Measurements from ENCODE around the gene TBC1D26. TPM values are rescaled to one million over a fixed set of nuclear protein-coding genes. Genes with fewer than 3 reads are reported as not detected.
"Not testable (repeated sequence)": the region's sequence is repeated elsewhere in the genome, so short reads cannot be mapped to it uniquely, and the experiment has no call there.

Gene TBC1D26
- polyA plus RNA-seq, 1 of the 3 experiments (the other 2 are of a cell fraction): not detected

GRCh38 chr17:15744885-15745284, 12.8 kb downstream of the TBC1D26 start (continued):
- TF ChIP-seq FOXM1 (IDR thresholded peaks at IDR 0.05; ENCODE audit: low read depth) (no peak), EZH2phosphoT487 (IDR thresholded peaks at IDR 0.05; ENCODE audit: borderline replicate concordance, low read depth) (no peak), RFX5 (IDR thresholded peaks at IDR 0.05; ENCODE audit: low read length) (no peak), EP300 (IDR thresholded peaks at IDR 0.05; ENCODE audit: borderline replicate concordance in 1 of 2, low read depth in 1 of 2, low read length in 1 of 2) (no peak), TCF12 (IDR thresholded peaks at IDR 0.05) (no peak)

- H3K27me3 ChIP-seq (ENCODE audit: insufficient read depth); H3K9me3 ChIP-seq; H3F3A ChIP-seq (replicated peaks; ENCODE audit: insufficient read depth); H3K79me2 ChIP-seq (ENCODE audit: insufficient read depth); H3K9me2 ChIP-seq; DNase-seq; H3K4me1 ChIP-seq (ENCODE audit: control insufficient read depth in 1 of 2, insufficient read depth in 2 of 2, low read depth in 1 of 2, low read length in 1 of 2); H2AFZ ChIP-seq (ENCODE audit: low read depth); H3K9ac ChIP-seq; H3K27ac ChIP-seq (ENCODE audit: low read depth in 2 of 2, low read length in 1 of 2); CTCF ChIA-PET; POLR2A ChIA-PET; H4K20me1 ChIP-seq (ENCODE audit: insufficient read depth); H3K4me2 ChIP-seq; H3K4me3 ChIP-seq (ENCODE audit: low read depth in 2 of 2, low read length in 1 of 2); H3K36me3 ChIP-seq (replicated peaks in 1 of 2; ENCODE audit: control insufficient read depth in 1 of 2, insufficient read depth in 2 of 2, low read length in 1 of 2): not testable (repeated sequence)
- 94% methylated on average over 21 of the region's 36 CpGs for WGBS (ENCODE audit: low lambda C conversion rate)
These were observed 17.3 kb downstream of the TBC1D26 start for GRCh38 chr17:15749403-15749802.

GRCh38 chr17:15768865-15769533, 36.9 kb downstream of the TBC1D26 start:
- WGBS (ENCODE audit: low lambda C conversion rate): 19% methylated on average over 4 of the region's 14 CpGs
- H4K20me1 ChIP-seq (ENCODE audit: insufficient read depth); DNase-seq; H3K36me3 ChIP-seq (replicated peaks in 1 of 2; ENCODE audit: control insufficient read depth in 1 of 2, insufficient read depth in 2 of 2, low read length in 1 of 2); H3F3A ChIP-seq (replicated peaks; ENCODE audit: insufficient read depth); H3K27ac ChIP-seq (ENCODE audit: low read depth in 2 of 2, low read length in 1 of 2); H2AFZ ChIP-seq (ENCODE audit: low read depth); H3K27me3 ChIP-seq (ENCODE audit: insufficient read depth); H3K9ac ChIP-seq; H3K4me1 ChIP-seq (ENCODE audit: control insufficient read depth in 1 of 2, insufficient read depth in 2 of 2, low read depth in 1 of 2, low read length in 1 of 2); H3K4me3 ChIP-seq (ENCODE audit: low read depth in 2 of 2, low read length in 1 of 2); H3K79me2 ChIP-seq (ENCODE audit: insufficient read depth); H3K4me2 ChIP-seq; H3K9me2 ChIP-seq; H3K9me3 ChIP-seq; POLR2A ChIA-PET; CTCF ChIA-PET: not testable (repeated sequence)
- TF ChIP-seq TCF12 (IDR thresholded peaks at IDR 0.05): peak; percentile 61
- 0 out of 4 replicates have a peak, but pooled peaks of 1 of the 2 experiments have one; percentile 8 for TF ChIP-seq EP300 (IDR thresholded peaks at IDR 0.05; ENCODE audit: borderline replicate concordance in 1 of 2, low read depth in 1 of 2, low read length in 1 of 2)
- TF ChIP-seq NFIC (IDR thresholded peaks at IDR 0.05; ENCODE audit: borderline replicate concordance): peak; percentile 19; the same call in 1 of the 2 replicates

- POLR2A ChIA-PET; DNase-seq; H2AFZ ChIP-seq (ENCODE audit: low read depth); H4K20me1 ChIP-seq (ENCODE audit: insufficient read depth); CTCF ChIA-PET; H3K9me2 ChIP-seq; H3K27me3 ChIP-seq (ENCODE audit: insufficient read depth); H3K36me3 ChIP-seq (replicated peaks in 1 of 2; ENCODE audit: control insufficient read depth in 1 of 2, insufficient read depth in 2 of 2, low read length in 1 of 2); H3F3A ChIP-seq (replicated peaks; ENCODE audit: insufficient read depth); H3K27ac ChIP-seq (ENCODE audit: low read depth in 2 of 2, low read length in 1 of 2); H3K4me3 ChIP-seq (ENCODE audit: low read depth in 2 of 2, low read length in 1 of 2); H3K9me3 ChIP-seq; H3K9ac ChIP-seq; H3K4me1 ChIP-seq (ENCODE audit: control insufficient read depth in 1 of 2, insufficient read depth in 2 of 2, low read depth in 1 of 2, low read length in 1 of 2); H3K4me2 ChIP-seq; H3K79me2 ChIP-seq (ENCODE audit: insufficient read depth): not testable (repeated sequence)
- WGBS (ENCODE audit: low lambda C conversion rate): 81% methylated on average over 6 of the region's 7 CpGs
These were observed 38.6 kb downstream of the TBC1D26 start for GRCh38 chr17:15770679-15771078.
